Astrocyte of the cerebellum (primary cell): ENCODE results near the gene ZNF609.

Experiments
- DNase-seq: peaks from one replicate; pipeline ENCODE4 v3.0.0-alpha.2; 2011; ENCODE audit warnings: low read depth
- H3K4me3 ChIP-seq: 2 replicates; pipeline ENCODE4 v1.5.1; 2011; ENCODE audit warnings: mild to moderate bottlenecking, low read depth, low read length, moderate library complexity
- CTCF ChIP-seq: IDR thresholded peaks from 2 replicates; pipeline ENCODE4 v1.5.1; 2012; ENCODE audit warnings: low read length, low read depth, moderate library complexity, mild to moderate bottlenecking; ENCODE audit errors: missing control alignments
- in situ Hi-C: cut with HindIII; loops from 2 replicates; pipeline ENCODE4 v1.10.0; 2017; ENCODE audit warnings: low sequenced_read_pairs

Gene ZNF609

GRCh38 chr15:64645995-64646394 lies 185.6 kb downstream of the ZNF609 start:
- DNase-seq, result no peak
- TF ChIP-seq CTCF, result no peak
- in situ Hi-C loops, result no loop called here
- H3K4me3 ChIP-seq, result no peak overlapping the region

GRCh38 chr15:64647367-64647766 lies 187.0 kb downstream of the ZNF609 start:
- TF ChIP-seq CTCF, result no peak
- no peak overlapping the region for H3K4me3 ChIP-seq
- in situ Hi-C loops, result no loop called here
- DNase-seq, result no peak

GRCh38 chr15:64650552-64650951 lies 190.2 kb downstream of the ZNF609 start:
- no peak overlapping the region for H3K4me3 ChIP-seq
- in situ Hi-C loops, result no loop called here
- TF ChIP-seq CTCF, result no peak
- DNase-seq, result no peak

GRCh38 chr15:64651601-64652191 lies 191.3 kb downstream of the ZNF609 start:
- no peak overlapping the region for H3K4me3 ChIP-seq
- in situ Hi-C loops, result no loop called here
- TF ChIP-seq CTCF, result no peak
- no peak for DNase-seq

- TF ChIP-seq CTCF, result peak; percentile 8
- no peak overlapping the region for H3K4me3 ChIP-seq
- no peak for DNase-seq
- in situ Hi-C loops, result no loop called here
Measured at GRCh38 chr15:64653757-64654156, 193.4 kb downstream of the ZNF609 start.

GRCh38 chr15:64656508-64656907 lies 196.1 kb downstream of the ZNF609 start:
- H3K4me3 ChIP-seq, result no peak overlapping the region
- DNase-seq, result no peak
- in situ Hi-C loops, result no loop called here
- no peak for TF ChIP-seq CTCF
